HG02571 (cell line): ENCODE measurements around the gene LEKR1.

Source experiments
- ATAC-seq: cut with Tn5 transposase; IDR thresholded peaks from one replicate; pipeline ENCODE4 v1.9.1; 2021; ENCODE audit warnings: mild to moderate bottlenecking, moderate library complexity; ENCODE audit not compliant: unreplicated experiment

Gene LEKR1

DNA sequence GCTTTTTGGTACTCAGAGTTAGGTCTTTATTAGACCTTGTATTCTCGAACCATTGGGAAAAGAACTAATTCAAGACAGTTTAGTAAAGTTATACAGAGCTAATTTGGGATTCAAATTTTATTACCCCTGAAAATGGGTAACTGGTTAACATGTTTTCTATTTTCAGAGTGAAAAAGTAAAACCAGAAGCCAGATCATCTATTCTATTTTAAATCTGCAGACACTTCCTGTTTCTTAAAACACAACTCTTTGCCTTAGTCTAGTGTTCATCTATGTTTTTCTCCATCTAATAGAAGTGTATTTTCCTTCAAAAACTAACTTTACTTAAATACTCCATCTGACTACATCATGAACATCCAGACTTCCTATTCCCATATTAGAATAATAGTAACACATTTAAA lies 220.4 kb downstream of the LEKR1 start:
- ATAC-seq: no peak

GRCh38 chr3:157051055-157051454 lies 224.9 kb downstream of the LEKR1 start:
- no peak for ATAC-seq

- no peak for ATAC-seq
Measured at GRCh38 chr3:157051591-157051990, 225.4 kb downstream of the LEKR1 start.

- ATAC-seq: no peak
Measured at GRCh38 chr3:157056035-157056434, 229.9 kb downstream of the LEKR1 start.

DNA sequence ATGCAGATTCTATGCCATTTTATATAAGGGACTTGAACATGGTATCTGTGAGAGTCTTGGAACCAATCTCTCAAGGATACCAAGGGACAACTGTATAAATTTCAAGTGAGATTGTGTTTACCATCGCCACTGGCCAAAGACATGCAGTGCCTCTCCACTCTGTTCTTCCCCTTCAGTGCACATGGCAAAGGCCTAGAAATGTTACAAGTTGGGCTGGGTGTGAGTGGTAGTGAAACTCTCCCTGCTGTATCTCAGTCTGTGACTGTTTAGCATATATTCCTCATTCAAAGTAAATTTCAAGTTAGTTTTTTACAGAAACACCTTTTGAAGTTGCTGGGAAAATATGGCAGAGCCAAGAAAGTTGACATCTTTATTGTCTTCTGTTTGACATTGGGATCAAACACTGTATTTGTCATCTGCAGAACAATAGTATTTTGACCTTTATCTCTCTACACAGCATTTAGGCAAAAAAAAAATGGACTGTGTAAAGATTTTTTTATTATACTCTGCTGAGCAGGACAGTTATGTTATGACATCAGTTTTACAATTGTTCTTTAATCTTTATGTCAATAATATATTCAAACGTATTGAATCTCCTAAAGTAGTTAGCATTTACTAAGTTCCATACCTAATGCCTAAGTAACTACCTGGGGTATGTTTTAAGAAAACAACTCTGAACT lies 232.4 kb downstream of the LEKR1 start:
- ATAC-seq: no peak

DNA sequence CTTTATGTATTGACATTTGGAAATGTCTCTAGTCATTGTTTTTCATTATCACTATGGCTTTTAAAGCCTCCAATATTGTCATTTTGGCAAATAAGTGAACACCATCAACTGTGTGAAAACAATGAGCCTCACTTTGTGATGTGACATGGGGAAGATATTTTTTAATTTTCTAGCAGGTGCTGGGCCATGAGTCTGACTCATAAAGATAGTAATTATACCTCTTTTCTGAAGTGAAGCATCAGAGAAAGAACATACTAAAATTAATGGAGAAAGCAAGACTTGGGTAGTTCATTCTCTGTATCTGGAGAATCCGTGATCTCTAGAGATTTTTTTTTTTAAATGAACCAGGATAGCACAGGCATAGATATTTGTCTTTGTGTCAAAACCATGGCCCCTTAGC lies 233.0 kb downstream of the LEKR1 start:
- no peak for ATAC-seq

- ATAC-seq: peak; percentile 55
Measured at GRCh38 chr3:157059661-157060060, 233.5 kb downstream of the LEKR1 start.

DNA sequence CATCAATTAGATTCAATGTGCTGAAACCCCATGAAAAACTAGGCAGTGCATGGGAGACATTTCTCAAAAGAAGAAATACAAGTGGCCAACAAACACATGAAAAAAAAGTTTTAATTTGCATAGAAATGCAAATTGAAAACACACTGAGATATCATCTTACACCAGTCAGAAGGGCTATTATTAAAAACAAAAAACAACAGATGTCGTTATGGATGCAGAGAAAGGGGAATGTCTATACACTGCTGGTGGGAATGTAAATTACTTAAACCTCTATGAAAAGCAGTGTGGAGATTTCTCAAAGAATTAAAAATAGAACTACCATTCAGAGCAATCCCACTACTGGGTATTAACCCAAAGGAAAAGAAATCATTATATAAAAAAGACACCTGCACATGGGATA lies 235.1 kb downstream of the LEKR1 start:
- no peak for ATAC-seq

DNA sequence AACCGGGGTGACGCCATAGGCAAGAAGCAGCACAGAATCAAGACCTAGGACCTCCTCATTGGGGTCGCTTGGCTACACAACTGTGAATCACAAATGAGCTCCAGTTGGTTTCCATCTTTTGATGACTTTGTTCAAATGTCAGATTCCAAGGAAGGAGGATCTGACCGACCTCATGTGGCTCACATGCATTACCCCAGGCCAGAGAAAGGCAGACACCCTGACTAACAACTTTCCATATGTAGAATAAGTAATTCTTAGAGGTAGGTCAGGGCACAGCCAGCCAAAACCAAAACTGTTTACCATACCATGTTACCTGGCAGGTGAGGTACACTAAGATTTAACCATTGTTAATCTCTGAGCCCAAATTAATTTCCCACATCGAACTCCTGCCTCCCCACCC lies 237.3 kb downstream of the LEKR1 start:
- ATAC-seq: no peak

DNA sequence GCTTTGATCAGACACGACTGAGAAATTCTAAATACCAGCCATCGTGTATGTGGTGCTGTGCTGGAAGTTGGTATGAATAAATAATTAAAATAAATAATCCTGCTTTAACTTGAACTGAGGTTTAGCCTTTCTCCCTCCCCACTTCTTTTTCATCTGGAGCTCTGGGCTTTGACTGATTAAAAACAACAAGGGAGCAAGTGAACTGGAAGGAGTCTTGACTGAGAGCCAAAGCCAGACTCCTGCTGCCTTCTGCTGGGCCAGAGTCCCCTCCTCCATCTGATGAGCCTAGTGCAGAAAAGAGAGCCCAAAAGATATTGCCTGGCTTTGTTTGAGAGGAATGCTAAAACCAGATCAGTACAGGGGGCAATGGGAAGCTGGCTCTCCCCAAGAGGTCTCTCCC lies 237.8 kb downstream of the LEKR1 start:
- ATAC-seq: peak; percentile 4

- peak; percentile 66 for ATAC-seq
Measured at GRCh38 chr3:157064402-157064801, 238.2 kb downstream of the LEKR1 start.

DNA sequence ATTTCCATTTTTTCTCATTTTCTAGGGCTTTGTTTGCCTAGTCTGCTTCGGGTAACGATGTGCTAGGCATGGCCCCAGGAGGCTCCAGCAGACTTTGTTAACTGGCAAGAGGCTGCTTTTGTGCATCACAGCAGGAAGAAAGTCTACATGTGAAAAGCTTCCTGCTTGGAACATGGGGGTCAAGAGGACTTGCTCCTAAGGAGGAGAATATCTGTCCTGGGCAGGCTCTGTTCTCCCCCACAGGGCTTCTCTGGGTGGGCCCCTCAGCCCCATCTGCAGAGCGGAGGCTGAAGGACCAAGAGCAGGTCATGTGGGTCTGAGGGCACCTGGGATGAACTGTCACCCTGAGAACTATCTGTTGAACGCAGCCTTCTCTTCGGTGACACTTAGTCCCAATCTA lies 239.0 kb downstream of the LEKR1 start:
- no peak for ATAC-seq

DNA sequence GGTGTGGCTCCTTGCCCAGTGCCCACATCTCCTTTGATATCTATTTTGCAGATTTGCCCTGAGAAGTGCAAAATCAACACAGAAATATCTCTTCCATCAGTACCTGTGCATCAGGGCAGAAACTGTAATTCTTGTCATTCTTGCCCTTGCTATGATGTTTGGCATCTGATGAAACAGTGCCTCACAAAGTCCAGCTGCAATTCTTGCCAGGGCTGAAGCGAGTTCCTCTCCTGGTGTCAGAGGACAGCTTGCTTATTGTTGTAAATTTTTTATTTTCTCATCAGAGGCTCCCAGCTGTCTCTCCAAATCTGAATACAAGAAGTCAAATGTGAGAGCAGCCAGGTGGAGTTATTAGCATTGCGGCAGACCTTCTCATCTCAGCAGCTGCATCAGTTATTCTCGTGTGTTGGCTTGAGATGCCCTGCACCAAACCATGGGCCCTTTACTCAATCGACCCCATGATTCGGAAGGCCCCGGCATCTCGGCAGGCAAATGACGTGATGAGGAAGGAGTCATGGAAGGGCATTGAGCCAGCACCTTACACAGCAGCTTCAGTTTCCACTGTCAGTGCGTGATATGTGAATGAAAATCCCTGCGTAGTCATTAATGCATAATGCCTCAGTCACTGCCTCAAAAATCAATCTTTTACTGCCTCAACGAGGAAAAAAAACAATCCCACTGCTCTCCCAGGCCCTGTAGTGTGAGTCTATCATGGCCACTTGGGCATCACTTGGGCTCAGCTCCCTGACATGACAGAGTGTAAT lies 240.4 kb downstream of the LEKR1 start:
- ATAC-seq: no peak

DNA sequence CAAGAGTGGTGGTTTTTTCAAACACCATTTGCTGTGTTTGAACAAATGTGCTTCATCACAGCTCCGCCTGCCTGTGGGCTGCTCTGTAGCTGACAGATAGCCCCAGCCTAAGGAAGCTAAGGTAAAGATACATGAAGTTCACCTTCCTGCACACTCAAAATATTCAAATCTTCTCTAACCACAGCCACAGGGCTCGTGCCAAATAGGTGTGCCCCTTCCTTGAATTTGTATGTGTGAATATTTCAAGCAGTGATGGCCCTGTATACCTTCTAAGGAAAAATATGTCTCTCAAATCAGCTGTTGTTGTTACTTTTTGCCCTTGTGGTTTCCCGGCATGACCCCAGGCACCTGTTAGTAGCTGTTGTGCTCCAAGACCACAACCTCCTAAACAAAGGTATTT lies 241.0 kb downstream of the LEKR1 start:
- peak; percentile 42 for ATAC-seq

- ATAC-seq: no peak
Measured at GRCh38 chr3:157069406-157069805, 243.3 kb downstream of the LEKR1 start.

- no peak for ATAC-seq
Measured at GRCh38 chr3:157069846-157070677, 243.9 kb downstream of the LEKR1 start.

DNA sequence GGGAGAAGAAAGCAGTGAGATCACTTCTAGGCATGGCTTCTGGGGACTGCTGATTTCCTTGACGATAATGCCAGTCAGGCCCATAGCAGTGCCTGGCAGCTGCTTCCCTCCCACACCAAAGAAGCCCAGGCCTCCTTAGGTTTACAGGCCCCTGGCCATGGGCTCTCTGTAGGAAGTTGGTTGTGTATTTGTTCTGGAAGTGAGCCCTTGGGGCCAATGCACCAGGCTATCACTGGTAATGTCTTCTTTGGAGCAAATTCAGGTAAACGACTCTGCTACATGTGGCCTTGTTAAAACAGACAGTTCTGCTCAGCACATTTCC lies 244.5 kb downstream of the LEKR1 start:
- ATAC-seq: no peak

- ATAC-seq: no peak
Measured at GRCh38 chr3:157071744-157072525, 245.8 kb downstream of the LEKR1 start.

DNA sequence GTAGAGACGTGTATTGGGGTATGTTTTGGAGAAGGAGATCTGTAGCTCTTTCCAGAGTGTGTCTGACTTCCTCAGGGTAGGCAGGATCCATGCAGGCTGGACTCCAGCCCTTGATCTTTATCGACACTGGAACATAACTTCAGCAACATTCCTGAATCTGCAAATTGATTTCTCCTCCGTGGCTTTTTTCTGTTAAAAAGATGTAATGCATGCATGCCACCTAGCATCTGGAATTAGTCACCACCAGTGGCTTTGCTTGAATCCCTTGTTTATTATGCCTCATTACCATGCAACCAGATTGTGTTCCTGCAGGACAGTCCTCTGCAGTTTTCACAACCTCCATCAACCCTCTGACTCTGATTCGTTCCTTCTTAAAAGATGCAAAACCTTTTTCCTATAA lies 247.7 kb downstream of the LEKR1 start:
- ATAC-seq: no peak

DNA sequence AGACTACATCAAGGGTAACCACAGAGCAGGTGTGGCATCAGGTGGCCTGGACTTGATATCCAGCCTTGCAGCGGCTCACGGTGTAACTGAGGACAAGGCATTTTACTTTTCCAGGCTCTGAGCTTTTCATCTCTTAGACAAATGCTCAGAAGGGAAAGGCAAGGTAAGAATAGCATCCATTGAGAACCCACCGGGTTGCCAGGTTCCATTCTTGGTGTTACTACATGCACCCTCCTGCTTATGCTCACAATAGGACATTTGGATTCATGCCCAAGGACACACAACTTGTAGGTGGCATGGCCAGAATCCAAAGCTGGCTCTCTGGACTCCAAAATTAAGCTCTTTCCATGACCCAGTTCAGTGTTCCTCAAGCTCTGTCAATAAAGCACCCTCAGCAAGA lies 248.3 kb downstream of the LEKR1 start:
- no peak for ATAC-seq

GRCh38 chr3:157074981-157075380 lies 248.8 kb downstream of the LEKR1 start:
- no peak for ATAC-seq
